Stimulated activated CD8-positive, alpha-beta memory T cell treated with anti-CD3 and anti-CD28 coated beads, Interleukin-12 subunit alpha, Interleukin-12 subunit beta, amount 100 ng/mL, for 4 hours (primary cell): ENCODE results near the gene AQP6.

Source experiments
- DNase-seq: peaks from one replicate; pipeline ENCODE4 v3.0.0-alpha.2; 2020; ENCODE audit warnings: low read depth

The AQP6 gene, protein sequence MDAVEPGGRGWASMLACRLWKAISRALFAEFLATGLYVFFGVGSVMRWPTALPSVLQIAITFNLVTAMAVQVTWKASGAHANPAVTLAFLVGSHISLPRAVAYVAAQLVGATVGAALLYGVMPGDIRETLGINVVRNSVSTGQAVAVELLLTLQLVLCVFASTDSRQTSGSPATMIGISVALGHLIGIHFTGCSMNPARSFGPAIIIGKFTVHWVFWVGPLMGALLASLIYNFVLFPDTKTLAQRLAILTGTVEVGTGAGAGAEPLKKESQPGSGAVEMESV

GRCh38 chr12:49972641-49973360 lies at the start of gene AQP6:
Gene AQP6, plus strand, starts transcription at chr12:49972947. Its CDS starts 227 bp downstream, at chr12:49973174.
- DNase-seq = no peak

GRCh38 chr12:49923035-49923644 lies 49.6 kb upstream of the AQP6 start:
- DNase-seq = no peak

GRCh38 chr12:49923880-49924556 lies 48.7 kb upstream of the AQP6 start:
- no peak for DNase-seq

DNA sequence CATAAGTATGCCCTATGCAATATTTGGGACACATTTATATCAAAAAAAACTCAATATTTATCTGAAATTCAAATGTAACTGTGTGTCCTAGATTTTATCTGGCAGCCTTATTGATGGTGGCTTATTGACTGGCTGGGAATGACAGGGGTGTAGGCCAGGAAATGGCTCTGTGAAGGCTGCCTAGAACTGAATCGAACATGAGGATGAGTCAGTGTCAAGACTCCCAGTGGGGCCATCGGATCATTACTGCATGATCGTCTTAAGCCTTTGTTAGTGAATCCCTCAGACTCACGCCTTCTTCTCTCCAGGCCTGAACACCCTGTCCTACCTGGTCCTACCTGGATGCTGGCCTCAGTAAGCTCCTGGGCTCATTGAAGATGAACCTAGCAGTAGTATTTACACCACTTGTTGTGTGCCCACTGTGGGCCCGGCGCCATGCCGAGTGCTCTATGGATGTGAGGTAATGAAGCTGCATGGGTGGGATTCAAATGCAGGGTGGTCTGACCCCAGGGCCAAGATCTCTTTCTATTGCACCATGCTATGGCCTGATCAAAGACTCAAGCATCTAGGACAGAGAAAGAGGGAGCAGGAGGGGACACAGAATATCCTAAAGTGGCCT lies 48.0 kb upstream of the AQP6 start:
- DNase-seq = no peak

GRCh38 chr12:49925433-49926204 lies 47.1 kb upstream of the AQP6 start:
- no peak for DNase-seq

DNA sequence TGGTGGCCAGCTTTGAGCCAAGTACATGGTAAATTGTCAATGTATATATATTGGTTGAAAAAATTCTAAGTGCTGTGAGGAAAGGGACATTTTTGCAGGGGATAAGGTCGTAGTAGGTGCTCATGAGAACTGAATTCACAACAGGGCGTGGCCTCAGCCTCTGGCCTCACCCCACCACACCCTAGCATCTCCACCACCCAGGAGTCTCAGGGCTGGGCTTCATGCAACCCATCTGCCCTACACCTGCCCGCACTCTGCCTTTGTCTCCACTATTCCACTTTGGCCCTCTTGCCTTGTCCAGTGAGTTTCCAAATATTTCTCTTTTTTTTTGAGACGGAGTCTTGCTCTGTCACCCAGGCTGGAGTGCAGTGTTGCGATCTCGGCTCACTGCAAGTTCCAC lies 44.3 kb upstream of the AQP6 start:
- no peak for DNase-seq

- DNase-seq = no peak
Measured at GRCh38 chr12:49929581-49929980, 43.2 kb upstream of the AQP6 start.

DNA sequence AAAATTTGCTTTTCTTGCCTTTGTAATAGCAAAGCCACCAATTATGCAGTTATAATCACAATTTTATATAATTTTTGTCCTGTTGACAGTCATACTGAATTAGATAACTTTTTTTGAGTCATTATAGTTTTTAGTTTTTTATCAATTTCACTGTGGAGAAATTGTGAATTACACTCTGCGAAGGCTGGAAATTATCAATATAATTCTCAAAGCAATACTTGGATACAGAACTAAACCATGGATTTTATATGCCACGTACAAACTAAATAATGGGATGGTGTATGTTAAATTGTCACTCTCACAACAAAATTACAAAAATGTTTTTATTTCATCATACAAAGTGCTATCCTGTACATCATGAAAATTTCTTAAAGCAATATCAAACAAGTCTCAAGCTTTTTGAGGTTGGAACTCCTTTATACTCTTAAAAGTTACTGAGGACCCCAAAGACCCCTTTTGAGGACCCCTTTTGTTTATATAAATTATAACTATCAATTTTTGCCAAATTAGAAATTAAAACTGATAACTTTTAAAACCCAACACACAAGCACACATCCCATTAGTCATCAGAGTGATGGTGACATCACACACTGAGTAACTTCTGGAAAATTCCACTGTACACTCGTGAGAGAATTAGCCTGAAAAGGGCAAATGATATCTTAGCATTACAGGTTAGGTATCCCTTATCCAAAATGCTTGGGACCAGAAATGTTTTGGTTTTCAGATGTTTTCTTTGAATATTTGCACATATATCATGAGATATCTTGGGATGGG lies 42.0 kb upstream of the AQP6 start:
- DNase-seq = no peak

GRCh38 chr12:49932023-49932422 lies 40.7 kb upstream of the AQP6 start:
- DNase-seq = no peak

- DNase-seq = no peak
Measured at GRCh38 chr12:49932533-49933130, 40.1 kb upstream of the AQP6 start.

- no peak for DNase-seq
Measured at GRCh38 chr12:49933796-49934195, 39.0 kb upstream of the AQP6 start.

GRCh38 chr12:49934505-49934904 lies 38.2 kb upstream of the AQP6 start:
- no peak for DNase-seq

GRCh38 chr12:49936925-49937324 lies 35.8 kb upstream of the AQP6 start:
- DNase-seq = no peak

- no peak for DNase-seq
Measured at GRCh38 chr12:49937639-49938300, 35.0 kb upstream of the AQP6 start.

- DNase-seq = no peak
Measured at GRCh38 chr12:49939307-49939706, 33.4 kb upstream of the AQP6 start.

GRCh38 chr12:49939707-49940106 lies 33.0 kb upstream of the AQP6 start:
- no peak for DNase-seq

DNA sequence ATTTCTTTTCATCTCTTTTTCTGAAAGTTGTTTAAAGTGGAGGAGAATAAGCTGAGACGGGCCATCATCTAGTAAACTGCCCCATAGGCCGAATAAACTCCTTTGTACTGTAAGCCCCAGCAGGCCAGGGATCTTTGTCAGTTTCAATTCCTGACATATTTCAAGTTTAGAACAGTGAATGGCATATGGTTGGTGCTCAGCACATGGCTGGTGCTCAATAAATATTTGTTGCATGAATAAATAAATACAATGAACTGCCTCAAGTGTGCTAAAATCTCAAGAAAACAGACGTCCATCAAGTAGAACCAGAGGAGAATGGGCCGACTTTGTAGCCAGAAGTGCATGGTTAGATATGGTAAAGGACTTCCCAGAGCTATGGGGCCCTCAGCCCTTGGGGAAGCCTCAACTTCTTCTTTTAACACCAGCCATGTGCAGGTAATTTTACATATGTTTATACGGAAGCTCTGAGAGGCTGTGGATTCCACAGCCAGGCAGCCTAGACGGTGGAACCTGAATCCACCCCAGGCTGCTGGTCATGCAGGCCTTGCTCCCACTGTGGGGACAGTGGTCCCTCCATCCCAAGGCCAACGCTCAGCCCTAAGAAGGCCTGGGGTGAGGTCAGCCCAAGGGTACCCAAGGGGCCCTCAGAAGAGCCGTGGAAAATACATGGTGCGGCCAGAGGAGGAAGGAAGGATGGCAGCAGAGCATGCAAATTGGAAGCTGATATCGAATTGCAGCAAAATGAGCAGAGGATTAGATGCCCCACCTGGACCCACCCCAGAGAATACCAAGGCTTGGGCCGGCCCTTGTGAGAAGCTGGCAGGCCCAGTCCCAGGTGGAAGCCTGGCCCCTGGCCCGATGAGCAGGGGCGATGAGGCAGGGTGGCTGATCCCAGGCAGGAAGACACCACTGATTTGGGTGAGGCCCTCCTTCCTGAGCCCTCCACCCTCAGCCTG lies 30.9 kb upstream of the AQP6 start:
- DNase-seq = no peak

- DNase-seq = no peak
Measured at GRCh38 chr12:49942512-49942893, 30.2 kb upstream of the AQP6 start.
